ENCODE measurements around the gene EYA2. TPM values are rescaled to one million over a fixed set of nuclear protein-coding genes. Genes with fewer than 3 reads are reported as not detected.

EYA2 gene
- total RNA-seq, 3 donors from 2014 or later (not counting 1 experiment from before 2014, with no cell fraction given) = 0.30 TPM; not detected in 2

DNA sequence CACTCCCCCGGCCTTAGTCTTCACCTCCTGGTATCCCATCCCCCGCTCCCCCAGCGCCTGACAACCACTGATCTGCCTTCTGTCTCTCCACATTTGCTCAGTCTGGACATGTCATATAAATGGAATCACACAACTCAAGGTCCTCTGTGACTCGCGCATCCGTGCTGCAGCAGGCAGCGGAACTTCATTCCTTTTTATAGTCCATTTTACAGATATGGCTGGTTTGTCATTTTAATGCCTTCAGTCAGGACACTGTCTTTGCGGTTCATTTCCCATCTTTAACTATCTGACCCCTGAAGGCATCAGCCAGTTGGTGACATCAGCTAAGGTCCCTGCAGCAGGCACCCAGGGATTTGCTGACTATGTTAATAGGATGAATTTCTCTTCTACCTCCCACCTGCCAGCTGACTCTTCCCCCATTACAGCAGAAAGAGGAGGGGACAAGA lies 336.2 kb downstream of the EYA2 start:
- Mint-ChIP-seq H3K27ac (peak overlapping the region in 1 of 2 donors; percentile 50), H3K36me3 (peaks cover 6% of the 10 kb centered on the region)
- intact Hi-C loops (cut with micrococcal nuclease) = no loop called here

DNA sequence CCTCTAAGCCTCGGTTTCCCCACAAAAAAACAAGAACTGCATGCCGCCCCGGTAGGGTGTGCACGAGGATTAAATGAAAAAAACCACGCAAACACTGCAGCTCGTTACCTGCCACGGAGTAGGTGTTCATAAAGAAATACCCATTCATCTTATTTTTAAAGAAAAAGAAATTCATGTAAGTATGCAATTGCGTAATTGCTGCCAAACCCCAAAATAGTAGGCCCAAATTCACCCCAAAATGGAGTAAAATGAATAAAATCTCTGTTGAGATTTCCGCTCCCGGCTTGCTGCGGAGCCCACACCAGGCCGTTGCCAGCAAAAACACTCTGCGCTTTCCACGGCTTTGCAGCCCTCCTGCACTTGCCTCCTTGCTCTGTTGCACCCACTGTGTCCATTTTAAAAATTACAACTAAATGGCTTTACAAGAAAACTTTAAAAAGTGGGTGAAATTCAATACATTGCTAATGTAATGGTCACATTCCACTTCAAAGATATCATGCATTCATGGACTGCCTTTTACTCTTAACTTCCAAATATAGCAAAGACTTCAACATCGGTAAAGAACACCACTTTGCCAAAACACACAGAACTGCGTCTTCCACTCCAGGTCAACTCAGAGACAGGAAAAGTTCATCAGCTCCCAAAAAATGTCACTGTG lies 336.9 kb downstream of the EYA2 start:
- Histone ChIP-seq H3K27ac (ENCODE audit: low read length) (no peak overlapping the region), H3K4me3 (ENCODE audit: low read length) (no peak overlapping the region), H3K36me3 (ENCODE audit: control insufficient read depth, insufficient read depth, low read length) (peaks cover 76% of the 10 kb centered on the region), H3K4me1 (ENCODE audit: control insufficient read depth, insufficient read depth, low read length) (no peaks in the 10 kb centered on the region), H3K9me3 (ENCODE audit: control insufficient read depth, insufficient read depth, low read length) (no peaks in the 10 kb centered on the region), H3K27me3 (ENCODE audit: control insufficient read depth, insufficient read depth, low read length) (no peaks in the 10 kb centered on the region)
- no peak for DNase-seq
- H3K4me3 Mint-ChIP-seq = no peak overlapping the region
- TF ChIP-seq, protein P1, sequence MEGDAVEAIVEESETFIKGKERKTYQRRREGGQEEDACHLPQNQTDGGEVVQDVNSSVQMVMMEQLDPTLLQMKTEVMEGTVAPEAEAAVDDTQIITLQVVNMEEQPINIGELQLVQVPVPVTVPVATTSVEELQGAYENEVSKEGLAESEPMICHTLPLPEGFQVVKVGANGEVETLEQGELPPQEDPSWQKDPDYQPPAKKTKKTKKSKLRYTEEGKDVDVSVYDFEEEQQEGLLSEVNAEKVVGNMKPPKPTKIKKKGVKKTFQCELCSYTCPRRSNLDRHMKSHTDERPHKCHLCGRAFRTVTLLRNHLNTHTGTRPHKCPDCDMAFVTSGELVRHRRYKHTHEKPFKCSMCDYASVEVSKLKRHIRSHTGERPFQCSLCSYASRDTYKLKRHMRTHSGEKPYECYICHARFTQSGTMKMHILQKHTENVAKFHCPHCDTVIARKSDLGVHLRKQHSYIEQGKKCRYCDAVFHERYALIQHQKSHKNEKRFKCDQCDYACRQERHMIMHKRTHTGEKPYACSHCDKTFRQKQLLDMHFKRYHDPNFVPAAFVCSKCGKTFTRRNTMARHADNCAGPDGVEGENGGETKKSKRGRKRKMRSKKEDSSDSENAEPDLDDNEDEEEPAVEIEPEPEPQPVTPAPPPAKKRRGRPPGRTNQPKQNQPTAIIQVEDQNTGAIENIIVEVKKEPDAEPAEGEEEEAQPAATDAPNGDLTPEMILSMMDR (IDR thresholded peaks at IDR 0.05) = no peak
- peak overlapping the region in 1 of 2 donors; percentile 50 for H3K27ac Mint-ChIP-seq
- ATAC-seq = no peak
- WGBS (ENCODE audit: insufficient coverage) = 98% methylated on average over 14 of the region's 16 CpGs
- intact Hi-C loops (cut with micrococcal nuclease) = no loop called here
- no peaks in the 10 kb centered on the region for H3K9me3 Mint-ChIP-seq
- H3K4me1 Mint-ChIP-seq = peaks cover 0 to 15% of the 10 kb centered on the region in 2 donors
- H3K36me3 Mint-ChIP-seq = peaks cover 6% of the 10 kb centered on the region
- no peaks in the 10 kb centered on the region for H3K27me3 Mint-ChIP-seq (ENCODE audit: low read depth in 2 of 2)

More for the DNA sequence above, 336.2 kb downstream of the EYA2 start:
- TF ChIP-seq, protein P1 (IDR thresholded peaks at IDR 0.05) = no peak
- Mint-ChIP-seq H3K27me3 (ENCODE audit: low read depth in 2 of 2) (no peaks in the 10 kb centered on the region), H3K9me3 (no peaks in the 10 kb centered on the region), H3K4me3 (no peak overlapping the region), H3K4me1 (peaks cover 0 to 15% of the 10 kb centered on the region in 2 donors)
- Histone ChIP-seq H3K4me1 (ENCODE audit: control insufficient read depth, insufficient read depth, low read length) (no peaks in the 10 kb centered on the region), H3K27ac (ENCODE audit: low read length) (no peak overlapping the region), H3K27me3 (ENCODE audit: control insufficient read depth, insufficient read depth, low read length) (no peaks in the 10 kb centered on the region), H3K4me3 (ENCODE audit: low read length) (no peak overlapping the region), H3K9me3 (ENCODE audit: control insufficient read depth, insufficient read depth, low read length) (no peaks in the 10 kb centered on the region), H3K36me3 (ENCODE audit: control insufficient read depth, insufficient read depth, low read length) (peaks cover 74% of the 10 kb centered on the region)
- no peak for DNase-seq
- ATAC-seq = no peak
- 96% methylated on average over 8 of the region's 8 CpGs for WGBS (ENCODE audit: insufficient coverage)

DNA sequence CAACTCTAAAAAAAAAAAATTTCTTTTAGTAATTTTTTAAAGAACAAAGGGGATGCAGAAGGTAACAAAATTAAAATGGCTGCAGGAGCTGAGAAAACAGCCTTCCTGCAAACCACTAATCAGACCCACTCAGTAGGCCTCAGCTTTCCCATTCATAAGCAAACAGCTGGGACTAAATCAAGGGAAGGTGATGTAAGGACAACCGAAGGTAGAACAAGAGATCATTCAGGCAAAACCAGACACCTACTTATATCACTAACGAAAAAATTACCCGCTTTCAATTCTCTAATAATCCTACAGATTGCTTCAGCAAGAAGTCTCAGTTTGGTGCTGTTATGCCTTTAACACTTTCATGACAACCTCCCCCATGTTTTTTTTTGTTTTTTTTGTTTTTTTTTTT lies 337.9 kb downstream of the EYA2 start:
- Mint-ChIP-seq H3K36me3 (peaks cover 6% of the 10 kb centered on the region), H3K4me3 (no peak overlapping the region), H3K4me1 (peaks cover 0 to 15% of the 10 kb centered on the region in 2 donors), H3K27ac (no peak overlapping the region), H3K27me3 (ENCODE audit: low read depth in 2 of 2) (no peaks in the 10 kb centered on the region), H3K9me3 (no peaks in the 10 kb centered on the region)
- Histone ChIP-seq H3K4me3 (ENCODE audit: low read length) (no peak overlapping the region), H3K9me3 (ENCODE audit: control insufficient read depth, insufficient read depth, low read length) (no peaks in the 10 kb centered on the region), H3K27ac (ENCODE audit: low read length) (no peak overlapping the region), H3K27me3 (ENCODE audit: control insufficient read depth, insufficient read depth, low read length) (no peaks in the 10 kb centered on the region), H3K4me1 (ENCODE audit: control insufficient read depth, insufficient read depth, low read length) (no peaks in the 10 kb centered on the region), H3K36me3 (ENCODE audit: control insufficient read depth, insufficient read depth, low read length) (peaks cover 74% of the 10 kb centered on the region)
- intact Hi-C loops (cut with micrococcal nuclease) = no loop called here
- ATAC-seq (no peak), DNase-seq (no peak)
- WGBS (ENCODE audit: insufficient coverage) = 93% methylated on average over 3 of the region's 3 CpGs
- TF ChIP-seq, protein P1 (IDR thresholded peaks at IDR 0.05) = no peak

Data from natural killer cell (primary cell).